ENCODE data around the gene KHDC1.

The KHDC1 gene

DNA sequence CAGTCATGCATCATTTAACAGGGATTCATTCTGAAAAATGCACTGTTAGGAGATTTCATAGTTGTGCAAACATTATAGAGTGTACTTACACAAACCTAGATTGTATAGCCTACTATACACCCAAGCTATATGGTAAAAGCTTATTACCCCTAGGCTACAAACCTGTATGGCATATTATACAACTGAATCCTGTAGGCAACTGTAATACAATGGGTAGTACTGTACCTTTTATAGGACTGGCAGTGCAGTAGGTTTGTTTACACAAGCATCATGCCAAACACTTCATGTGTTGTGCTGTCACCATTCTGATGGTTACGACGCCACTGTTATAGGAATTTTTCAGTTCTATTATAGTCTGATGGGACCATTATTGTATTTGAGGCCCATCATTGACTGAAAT lies 39.3 kb upstream of the KHDC1 start:
- no peak for TF ChIP-seq TAF1 (IDR thresholded peaks at IDR 0.05; ENCODE audit: low read depth)
- TF ChIP-seq EP300 (IDR thresholded peaks at IDR 0.05; ENCODE audit: borderline replicate concordance): no peak
- TF ChIP-seq EGR1 (IDR thresholded peaks at IDR 0.05): no peak
- no peak for TF ChIP-seq CREB1 (IDR thresholded peaks at IDR 0.05; ENCODE audit: low read depth)
- no peak for TF ChIP-seq RAD21 (IDR thresholded peaks at IDR 0.05; ENCODE audit: low read depth)
- TF ChIP-seq TEAD4 (IDR thresholded peaks at IDR 0.05): no peak
- TF ChIP-seq, protein P1, sequence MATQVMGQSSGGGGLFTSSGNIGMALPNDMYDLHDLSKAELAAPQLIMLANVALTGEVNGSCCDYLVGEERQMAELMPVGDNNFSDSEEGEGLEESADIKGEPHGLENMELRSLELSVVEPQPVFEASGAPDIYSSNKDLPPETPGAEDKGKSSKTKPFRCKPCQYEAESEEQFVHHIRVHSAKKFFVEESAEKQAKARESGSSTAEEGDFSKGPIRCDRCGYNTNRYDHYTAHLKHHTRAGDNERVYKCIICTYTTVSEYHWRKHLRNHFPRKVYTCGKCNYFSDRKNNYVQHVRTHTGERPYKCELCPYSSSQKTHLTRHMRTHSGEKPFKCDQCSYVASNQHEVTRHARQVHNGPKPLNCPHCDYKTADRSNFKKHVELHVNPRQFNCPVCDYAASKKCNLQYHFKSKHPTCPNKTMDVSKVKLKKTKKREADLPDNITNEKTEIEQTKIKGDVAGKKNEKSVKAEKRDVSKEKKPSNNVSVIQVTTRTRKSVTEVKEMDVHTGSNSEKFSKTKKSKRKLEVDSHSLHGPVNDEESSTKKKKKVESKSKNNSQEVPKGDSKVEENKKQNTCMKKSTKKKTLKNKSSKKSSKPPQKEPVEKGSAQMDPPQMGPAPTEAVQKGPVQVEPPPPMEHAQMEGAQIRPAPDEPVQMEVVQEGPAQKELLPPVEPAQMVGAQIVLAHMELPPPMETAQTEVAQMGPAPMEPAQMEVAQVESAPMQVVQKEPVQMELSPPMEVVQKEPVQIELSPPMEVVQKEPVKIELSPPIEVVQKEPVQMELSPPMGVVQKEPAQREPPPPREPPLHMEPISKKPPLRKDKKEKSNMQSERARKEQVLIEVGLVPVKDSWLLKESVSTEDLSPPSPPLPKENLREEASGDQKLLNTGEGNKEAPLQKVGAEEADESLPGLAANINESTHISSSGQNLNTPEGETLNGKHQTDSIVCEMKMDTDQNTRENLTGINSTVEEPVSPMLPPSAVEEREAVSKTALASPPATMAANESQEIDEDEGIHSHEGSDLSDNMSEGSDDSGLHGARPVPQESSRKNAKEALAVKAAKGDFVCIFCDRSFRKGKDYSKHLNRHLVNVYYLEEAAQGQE (IDR thresholded peaks at IDR 0.05; ENCODE audit: low read depth): no peak
- TF ChIP-seq FOXM1 (IDR thresholded peaks at IDR 0.05; ENCODE audit: borderline replicate concordance, low read depth): no peak
- TF ChIP-seq, protein P2, sequence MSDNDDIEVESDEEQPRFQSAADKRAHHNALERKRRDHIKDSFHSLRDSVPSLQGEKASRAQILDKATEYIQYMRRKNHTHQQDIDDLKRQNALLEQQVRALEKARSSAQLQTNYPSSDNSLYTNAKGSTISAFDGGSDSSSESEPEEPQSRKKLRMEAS (IDR thresholded peaks at IDR 0.05): no peak
- TF ChIP-seq YY1 (IDR thresholded peaks at IDR 0.05; ENCODE audit: low read depth): no peak

DNA sequence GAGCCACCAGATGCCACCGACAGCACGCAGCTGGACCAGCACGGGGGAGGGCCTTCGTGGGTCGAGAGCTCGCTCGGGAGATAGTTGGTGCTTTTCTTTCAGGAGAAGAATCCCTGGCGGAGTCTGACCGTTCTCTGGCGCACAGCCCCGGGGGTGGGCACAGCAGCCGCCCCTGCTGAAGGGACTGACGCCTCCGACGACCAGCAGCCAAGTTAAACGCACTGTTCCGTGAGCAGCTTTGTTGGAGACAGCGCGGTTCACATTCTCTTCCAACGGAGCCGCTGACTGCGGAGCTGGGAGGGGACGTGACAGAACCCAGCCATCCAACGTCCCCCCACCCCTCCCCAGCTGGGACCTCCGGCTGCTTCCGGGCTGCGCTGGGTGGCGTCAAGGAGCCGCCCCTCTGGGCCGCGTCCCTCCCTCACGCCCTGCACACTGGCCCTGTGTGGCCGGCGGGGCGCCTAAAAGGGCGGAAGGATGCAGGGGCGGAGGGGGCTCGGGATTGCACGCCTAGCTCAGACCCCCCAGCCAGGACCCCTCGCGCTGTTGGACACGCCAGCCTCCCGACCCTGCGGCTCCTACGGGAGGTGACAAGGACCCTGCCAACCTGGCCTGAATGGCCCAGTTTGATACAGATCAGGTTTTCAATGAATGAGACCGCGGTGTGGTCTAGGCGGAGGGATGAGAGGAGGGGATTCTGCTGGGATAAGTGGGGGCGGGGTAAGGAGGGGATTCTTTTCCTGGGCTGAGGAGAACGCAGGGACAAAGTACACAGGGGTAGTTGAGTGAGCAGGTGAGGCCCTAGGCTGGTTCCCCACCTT lies 36.4 kb upstream of the KHDC1 start:
- TF ChIP-seq, protein P3, sequence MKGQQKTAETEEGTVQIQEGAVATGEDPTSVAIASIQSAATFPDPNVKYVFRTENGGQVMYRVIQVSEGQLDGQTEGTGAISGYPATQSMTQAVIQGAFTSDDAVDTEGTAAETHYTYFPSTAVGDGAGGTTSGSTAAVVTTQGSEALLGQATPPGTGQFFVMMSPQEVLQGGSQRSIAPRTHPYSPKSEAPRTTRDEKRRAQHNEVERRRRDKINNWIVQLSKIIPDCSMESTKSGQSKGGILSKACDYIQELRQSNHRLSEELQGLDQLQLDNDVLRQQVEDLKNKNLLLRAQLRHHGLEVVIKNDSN (IDR thresholded peaks at IDR 0.05): no peak
- TF ChIP-seq ZBTB7A (IDR thresholded peaks at IDR 0.05; ENCODE audit: low read depth) (no peak), EGR1 (IDR thresholded peaks at IDR 0.05) (no peak), FOXM1 (IDR thresholded peaks at IDR 0.05; ENCODE audit: borderline replicate concordance, low read depth) (no peak), RAD21 (IDR thresholded peaks at IDR 0.05; ENCODE audit: low read depth) (no peak), TAF1 (IDR thresholded peaks at IDR 0.05; ENCODE audit: low read depth) (no peak), TEAD4 (IDR thresholded peaks at IDR 0.05) (no peak), TCF12 (IDR thresholded peaks at IDR 0.05; ENCODE audit: low read depth) (no peak), CEBPB (IDR thresholded peaks at IDR 0.05) (no peak), NFIC (IDR thresholded peaks at IDR 0.05) (no peak), CREB1 (IDR thresholded peaks at IDR 0.05; ENCODE audit: low read depth) (no peak), YY1 (IDR thresholded peaks at IDR 0.05; ENCODE audit: low read depth) (no peak), EP300 (IDR thresholded peaks at IDR 0.05; ENCODE audit: borderline replicate concordance) (no peak)
- TF ChIP-seq, protein P1 (IDR thresholded peaks at IDR 0.05; ENCODE audit: low read depth): no peak
- TF ChIP-seq, protein P2 (IDR thresholded peaks at IDR 0.05): no peak

DNA sequence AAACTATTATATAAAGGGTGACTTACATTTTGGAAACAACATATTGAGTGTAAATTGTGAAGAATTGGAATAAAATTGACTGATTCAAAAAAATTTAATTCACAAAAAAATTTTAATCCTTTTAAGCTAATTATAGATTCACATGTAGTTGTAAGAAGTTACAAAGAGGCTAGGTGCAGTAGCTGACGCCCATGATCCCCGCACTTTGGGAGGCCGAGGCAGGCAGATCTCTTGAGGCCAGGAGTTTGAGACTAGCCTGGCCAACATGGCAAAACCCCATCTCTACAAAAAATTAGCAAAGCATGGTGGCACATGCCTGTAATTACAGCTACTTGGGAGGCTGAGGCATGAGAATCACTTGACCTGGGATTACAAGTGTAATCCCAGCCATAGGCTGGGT lies 30.3 kb upstream of the KHDC1 start:
- TF ChIP-seq TAF1 (IDR thresholded peaks at IDR 0.05; ENCODE audit: low read depth): no peak
- TF ChIP-seq CEBPB (IDR thresholded peaks at IDR 0.05): no peak
- no peak for TF ChIP-seq YY1 (IDR thresholded peaks at IDR 0.05; ENCODE audit: low read depth)
- TF ChIP-seq, protein P2 (IDR thresholded peaks at IDR 0.05): no peak
- no peak for TF ChIP-seq NFIC (IDR thresholded peaks at IDR 0.05)
- no peak for TF ChIP-seq ZBTB7A (IDR thresholded peaks at IDR 0.05; ENCODE audit: low read depth)
- no peak for TF ChIP-seq TCF12 (IDR thresholded peaks at IDR 0.05; ENCODE audit: low read depth)
- TF ChIP-seq TEAD4 (IDR thresholded peaks at IDR 0.05): no peak
- TF ChIP-seq FOXM1 (IDR thresholded peaks at IDR 0.05; ENCODE audit: borderline replicate concordance, low read depth): no peak
- no peak for TF ChIP-seq EGR1 (IDR thresholded peaks at IDR 0.05)
- TF ChIP-seq, protein P3 (IDR thresholded peaks at IDR 0.05): no peak
- TF ChIP-seq, protein P1 (IDR thresholded peaks at IDR 0.05; ENCODE audit: low read depth): no peak

DNA sequence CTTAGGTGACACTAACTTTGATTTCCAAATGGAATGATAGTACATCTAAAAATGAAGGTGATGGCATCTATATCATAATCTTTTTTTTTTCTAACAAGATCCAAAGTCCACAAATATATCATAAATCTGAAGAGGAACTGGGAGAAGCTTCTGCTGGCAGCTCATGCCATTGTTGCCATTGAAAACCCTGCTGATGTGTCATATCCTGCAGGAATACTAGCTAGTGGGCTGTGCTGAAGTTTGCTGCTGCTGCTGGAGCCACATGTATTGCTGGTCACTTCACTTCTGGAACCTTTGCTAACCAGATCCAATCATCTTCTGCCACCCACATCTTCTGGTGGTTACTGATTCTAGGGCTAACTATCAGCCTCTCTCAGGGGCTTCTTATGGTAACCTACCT lies 27.4 kb upstream of the KHDC1 start:
- no peak for TF ChIP-seq CEBPB (IDR thresholded peaks at IDR 0.05)
- TF ChIP-seq NFIC (IDR thresholded peaks at IDR 0.05): no peak
- TF ChIP-seq, protein P3 (IDR thresholded peaks at IDR 0.05): no peak
- TF ChIP-seq RAD21 (IDR thresholded peaks at IDR 0.05; ENCODE audit: low read depth): no peak
- no peak for TF ChIP-seq FOXM1 (IDR thresholded peaks at IDR 0.05; ENCODE audit: borderline replicate concordance, low read depth)
- TF ChIP-seq, protein P1 (IDR thresholded peaks at IDR 0.05; ENCODE audit: low read depth): no peak
- no peak for TF ChIP-seq EGR1 (IDR thresholded peaks at IDR 0.05)
- TF ChIP-seq ZBTB7A (IDR thresholded peaks at IDR 0.05; ENCODE audit: low read depth): no peak
- TF ChIP-seq TEAD4 (IDR thresholded peaks at IDR 0.05): no peak
- no peak for TF ChIP-seq TCF12 (IDR thresholded peaks at IDR 0.05; ENCODE audit: low read depth)
- no peak for TF ChIP-seq TAF1 (IDR thresholded peaks at IDR 0.05; ENCODE audit: low read depth)
